Keratinocyte (primary cell): ENCODE data around the gene TNRC18.

ENCODE experiments used
- EZH2 ChIP-seq: IDR thresholded peaks from one replicate; pipeline ENCODE4 v1.6.1; 2012; ENCODE audit warnings: inconsistent platforms, mild to moderate bottlenecking, low read length, moderate library complexity
- TF ChIP-seq, protein P1 (sequence below), 3 experiments: IDR thresholded peaks in 1 of 3; conservative IDR thresholded peaks in 1 of 3; optimal IDR thresholded peaks in 1 of 3; 2 replicates in 2 of 3; 3 replicates in 1 of 3; pipeline versions ENCODE3 to v1.5.1; 2011; ENCODE audit warnings: low read length in 3 of 3, mild to moderate bottlenecking in 3 of 3, moderate library complexity in 2 of 3, control low read depth in 1 of 3, inconsistent platforms in 1 of 3; ENCODE audit not compliant: insufficient read depth in 2 of 3; ENCODE audit errors: extremely low read depth in 1 of 3

DNA sequence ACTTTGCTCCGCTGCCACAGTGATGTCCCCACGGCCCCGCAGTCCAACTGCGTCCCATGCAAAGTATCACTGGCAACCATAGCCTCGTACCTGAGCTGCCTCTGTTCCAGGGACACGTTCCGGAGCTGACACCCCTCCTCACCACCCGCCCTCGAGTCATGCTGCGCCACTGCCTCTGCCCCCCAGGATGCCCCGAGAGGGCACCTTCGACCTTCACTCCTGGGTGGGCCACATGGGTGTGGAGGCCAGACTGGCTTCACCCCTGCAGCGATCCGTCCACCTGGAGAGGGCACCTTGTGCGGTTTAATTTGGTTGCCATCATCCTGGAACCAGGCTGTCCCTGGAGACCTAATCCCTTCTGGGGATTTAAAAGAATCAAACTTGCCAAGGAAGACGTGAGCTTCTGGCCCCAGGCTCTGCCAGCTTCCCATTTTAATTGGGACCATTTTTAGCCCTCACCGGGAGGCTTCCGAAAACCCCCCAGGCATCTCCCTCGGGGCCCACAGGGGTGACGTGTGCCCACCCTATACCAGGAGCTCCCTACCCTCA lies 19.2 kb upstream of the TNRC18 start:
- TF ChIP-seq EZH2: no peak
- TF ChIP-seq, protein P1, sequence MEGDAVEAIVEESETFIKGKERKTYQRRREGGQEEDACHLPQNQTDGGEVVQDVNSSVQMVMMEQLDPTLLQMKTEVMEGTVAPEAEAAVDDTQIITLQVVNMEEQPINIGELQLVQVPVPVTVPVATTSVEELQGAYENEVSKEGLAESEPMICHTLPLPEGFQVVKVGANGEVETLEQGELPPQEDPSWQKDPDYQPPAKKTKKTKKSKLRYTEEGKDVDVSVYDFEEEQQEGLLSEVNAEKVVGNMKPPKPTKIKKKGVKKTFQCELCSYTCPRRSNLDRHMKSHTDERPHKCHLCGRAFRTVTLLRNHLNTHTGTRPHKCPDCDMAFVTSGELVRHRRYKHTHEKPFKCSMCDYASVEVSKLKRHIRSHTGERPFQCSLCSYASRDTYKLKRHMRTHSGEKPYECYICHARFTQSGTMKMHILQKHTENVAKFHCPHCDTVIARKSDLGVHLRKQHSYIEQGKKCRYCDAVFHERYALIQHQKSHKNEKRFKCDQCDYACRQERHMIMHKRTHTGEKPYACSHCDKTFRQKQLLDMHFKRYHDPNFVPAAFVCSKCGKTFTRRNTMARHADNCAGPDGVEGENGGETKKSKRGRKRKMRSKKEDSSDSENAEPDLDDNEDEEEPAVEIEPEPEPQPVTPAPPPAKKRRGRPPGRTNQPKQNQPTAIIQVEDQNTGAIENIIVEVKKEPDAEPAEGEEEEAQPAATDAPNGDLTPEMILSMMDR (optimal IDR thresholded peaks at IDR 0.05 in 1 of 3, IDR thresholded peaks at IDR 0.05 in 1 of 3, conservative IDR thresholded peaks at IDR 0.05 in 1 of 3; ENCODE audit: extremely low read depth in 1 of 3, insufficient read depth in 2 of 3, low read length in 3 of 3): no peak
